HG02870 (cell line): Measurements from ENCODE around the gene NARS2.
"Not testable (repeated sequence)": the region's sequence is repeated elsewhere in the genome, so short reads cannot be mapped to it uniquely, and the experiment has no call there.

ENCODE experiments used
- ATAC-seq: cut with Tn5 transposase; IDR thresholded peaks from one replicate; pipeline ENCODE4 v1.9.1; 2021; ENCODE audit warnings: mild to moderate bottlenecking, moderate library complexity; ENCODE audit not compliant: unreplicated experiment

NARS2 gene

DNA sequence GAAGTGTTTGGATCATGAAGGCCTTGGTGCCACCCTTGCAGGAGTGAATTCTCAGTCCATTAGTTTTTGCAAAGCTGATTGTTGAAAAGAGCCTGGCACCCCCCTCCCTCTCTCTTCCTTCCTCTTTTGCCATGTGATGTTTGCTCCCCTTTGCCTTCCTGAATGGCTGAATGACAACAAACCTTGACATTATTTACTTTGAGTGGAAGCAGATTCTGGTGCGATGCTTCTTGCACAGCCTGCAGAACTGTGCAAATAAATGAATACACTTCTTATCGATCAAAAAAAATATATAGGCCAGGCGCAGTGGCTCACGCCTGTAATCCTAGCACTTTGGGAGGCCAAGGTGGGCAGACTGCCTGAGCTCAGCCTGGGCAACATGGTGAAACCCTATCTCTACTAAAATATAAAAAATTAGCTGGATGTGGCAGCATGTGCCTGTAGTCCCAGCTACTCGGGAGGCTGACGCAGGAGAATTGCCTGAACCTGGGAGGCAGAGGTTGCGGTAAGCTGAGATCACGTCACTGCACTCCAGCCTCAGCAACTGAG is 2.0 kb upstream of the NARS2 start:
- no peak for ATAC-seq

DNA sequence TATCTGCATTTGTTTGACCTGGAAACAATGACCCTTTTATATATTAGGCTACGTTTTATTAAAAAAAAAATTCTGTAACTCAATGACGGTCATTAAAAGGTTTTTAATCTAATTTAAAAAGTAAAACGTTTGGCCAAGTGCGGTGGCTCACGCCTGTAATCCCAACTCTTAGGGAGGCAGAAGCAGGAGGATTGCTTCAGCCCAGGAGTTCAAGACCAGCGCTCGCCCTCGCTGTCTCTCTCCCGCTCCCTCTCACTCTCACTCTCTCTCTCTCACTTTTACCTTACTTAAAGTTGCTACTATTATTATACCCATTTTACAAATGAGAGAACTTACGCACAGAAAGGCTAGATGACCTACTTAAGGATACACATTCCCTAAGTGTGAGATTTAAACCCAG is 814 bp upstream of the NARS2 start:
- no peak for ATAC-seq

DNA sequence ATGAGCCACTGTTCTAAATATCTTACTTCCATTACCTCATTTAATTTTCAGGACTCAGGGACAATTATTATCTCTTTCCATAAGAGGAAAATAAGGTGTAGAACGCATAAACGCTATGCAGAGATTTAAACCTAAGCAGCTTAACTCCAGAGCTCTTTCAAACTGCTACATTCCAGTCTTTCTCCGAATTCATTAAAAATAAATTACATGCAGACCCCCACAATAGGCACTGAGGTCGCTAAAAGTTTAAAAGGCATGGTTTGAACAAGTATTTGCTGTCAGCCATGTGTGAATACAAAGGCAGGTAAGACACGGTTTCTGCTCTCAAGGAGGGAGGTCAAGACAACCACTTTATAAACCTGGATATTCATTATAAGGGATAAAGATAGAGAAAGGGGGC is 983 bp downstream of the NARS2 start:
- ATAC-seq, result no peak

DNA sequence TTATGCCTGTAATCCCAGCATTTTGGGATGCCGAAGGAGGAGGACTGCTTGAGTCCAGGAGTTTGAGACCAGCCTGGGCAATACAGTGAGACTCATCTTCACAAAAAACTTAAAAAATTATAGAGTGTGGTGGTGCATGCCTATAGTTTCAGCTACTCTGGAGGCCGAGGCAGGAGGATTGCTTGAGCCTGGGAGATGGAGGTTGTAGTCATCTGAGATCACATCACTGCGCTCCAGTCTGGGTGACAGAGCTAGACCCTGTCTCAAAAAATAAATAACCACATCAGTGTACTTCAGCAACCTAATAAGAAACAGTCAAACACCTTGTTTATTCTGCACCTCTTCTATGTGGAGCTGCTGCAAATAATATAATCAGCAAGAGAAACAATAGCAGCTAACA is 1.4 kb downstream of the NARS2 start:
- no peak for ATAC-seq

DNA sequence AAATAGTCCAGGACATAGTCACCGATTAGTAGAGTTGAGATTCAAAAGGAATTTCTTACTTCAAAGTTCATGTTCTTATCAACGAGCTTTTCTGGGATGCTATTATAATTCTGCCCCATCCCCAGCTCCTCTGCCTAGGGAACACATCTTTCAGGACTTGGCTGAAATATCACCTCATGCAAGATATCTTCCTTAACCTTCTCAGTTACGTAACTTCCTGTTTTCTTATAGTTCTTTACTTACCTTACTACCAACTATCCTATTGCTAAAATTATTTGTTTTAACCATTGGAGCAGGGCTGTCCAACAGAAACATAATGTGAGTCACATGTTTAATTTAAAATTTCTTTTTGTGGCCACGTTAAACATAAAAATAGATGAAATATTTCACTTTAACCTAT is 2.3 kb downstream of the NARS2 start:
- ATAC-seq, result no peak

DNA sequence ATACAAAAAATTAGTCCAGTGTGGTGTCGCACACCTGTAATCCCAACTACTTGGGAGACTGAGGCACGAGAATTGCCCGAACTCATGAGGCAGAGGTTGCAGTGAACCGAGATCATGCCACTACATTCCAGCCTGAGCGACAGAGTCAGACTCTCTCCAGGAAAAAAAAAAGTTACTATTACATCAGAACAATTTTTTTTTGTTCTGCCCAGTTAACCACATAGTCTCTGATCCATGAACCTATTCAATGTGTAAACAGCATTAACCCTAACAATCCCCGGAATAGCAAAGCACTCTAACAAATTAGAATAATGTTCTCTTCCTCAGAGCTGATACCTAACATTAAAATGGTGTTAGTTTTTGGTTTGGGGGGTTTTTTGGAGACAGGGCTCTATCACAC is 4.6 kb downstream of the NARS2 start:
- ATAC-seq, result no peak

DNA sequence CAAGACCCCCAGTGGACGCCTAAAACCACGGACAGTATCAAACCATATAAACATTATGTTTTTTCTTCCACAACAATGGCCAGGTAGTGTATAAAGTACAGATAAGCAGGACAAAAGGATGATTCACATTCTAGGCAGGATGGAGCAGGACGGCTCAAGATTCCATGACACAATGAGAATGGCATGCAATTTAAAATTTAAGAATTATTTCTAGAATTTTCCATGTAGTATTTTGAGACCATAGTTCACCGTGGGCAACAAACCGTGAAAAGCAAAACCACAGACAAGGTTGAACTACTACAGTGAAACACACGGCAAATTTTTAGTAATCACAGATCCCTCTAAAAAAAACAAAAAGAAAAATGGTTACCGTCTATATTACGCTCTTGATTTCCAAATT is 7.5 kb downstream of the NARS2 start:
- no peak for ATAC-seq

DNA sequence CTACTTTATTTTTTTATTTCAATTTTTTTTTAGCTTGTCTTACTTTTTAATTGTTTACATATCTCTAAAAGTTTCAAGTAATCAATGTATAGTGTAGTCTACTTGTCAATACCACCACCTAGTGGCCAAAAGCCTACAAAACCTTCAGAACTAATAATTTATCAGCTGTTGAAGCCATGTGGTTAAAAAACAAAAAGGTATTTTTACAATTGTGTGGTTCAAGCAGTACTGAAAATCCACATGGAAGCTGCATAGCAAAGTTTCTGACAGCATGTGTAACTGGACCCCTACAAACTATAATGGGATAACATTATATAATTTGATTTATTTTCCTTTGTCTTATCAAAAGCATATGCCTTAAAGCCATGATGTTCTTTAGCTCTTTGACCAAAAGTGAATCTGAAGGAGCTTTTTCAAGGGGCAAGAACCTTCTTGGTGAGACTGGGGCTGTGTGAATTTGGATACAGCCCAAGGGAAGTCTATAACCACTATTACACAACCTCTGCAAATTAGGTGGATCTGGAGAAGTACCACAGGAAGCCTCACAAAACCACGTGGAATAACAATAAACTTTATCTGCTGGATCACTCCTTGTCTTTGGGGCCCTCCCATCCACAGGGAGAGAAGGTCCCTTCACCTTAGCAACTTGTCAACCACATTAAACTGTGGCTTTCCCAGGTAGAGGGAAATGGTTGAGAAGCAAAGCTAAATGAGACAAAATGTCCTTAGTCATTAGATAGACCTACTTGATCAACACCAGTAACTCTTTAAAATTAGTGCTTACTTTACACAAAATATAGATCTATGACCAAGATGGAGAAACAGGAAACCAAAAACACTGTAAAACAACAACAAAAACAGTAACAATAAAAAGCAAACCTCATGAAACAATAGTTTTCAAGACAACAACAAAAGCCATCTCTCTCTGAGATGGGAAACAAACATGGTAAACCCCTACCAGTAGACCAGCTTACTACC is 9.9 kb downstream of the NARS2 start:
- ATAC-seq, result no peak

DNA sequence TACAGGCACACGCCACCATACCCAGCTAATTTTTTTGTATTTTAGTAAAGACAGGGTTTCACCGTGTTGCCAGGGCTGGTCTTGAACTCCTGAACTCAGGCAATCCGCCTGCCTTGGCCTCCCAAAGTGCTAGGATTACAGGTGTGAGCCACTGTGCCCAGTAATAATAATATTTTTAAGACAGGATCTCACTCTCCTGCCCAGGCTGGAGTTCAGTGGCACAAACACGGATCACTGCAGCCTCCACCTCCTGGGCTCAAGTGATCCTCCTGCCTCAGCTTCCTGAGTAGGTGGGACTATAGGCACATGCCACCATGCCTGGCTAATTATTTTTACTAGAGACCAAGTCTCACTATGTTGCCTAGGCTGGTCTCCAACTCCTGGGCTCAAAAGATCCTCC is 10.6 kb downstream of the NARS2 start:
- ATAC-seq, result not testable (repeated sequence)

DNA sequence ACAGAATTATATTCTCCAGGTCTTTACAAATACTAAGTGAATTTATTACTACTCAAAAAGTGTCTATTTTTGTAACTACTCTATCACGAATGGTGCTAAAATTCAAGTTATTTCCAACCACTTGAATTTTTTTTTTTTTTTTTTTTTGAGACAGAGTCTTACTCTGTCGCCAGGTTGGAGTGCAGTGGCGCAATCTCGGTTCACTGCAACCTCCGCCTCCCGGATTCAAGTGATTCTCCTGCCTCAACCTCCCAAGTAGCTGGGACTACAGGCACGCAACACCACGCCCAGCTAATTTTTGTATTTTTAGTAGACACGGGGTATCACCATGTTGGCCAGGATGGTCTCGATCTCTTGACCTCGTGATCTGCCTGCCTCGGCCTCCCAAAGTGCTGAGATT is 11.6 kb downstream of the NARS2 start:
- not testable (repeated sequence) for ATAC-seq

DNA sequence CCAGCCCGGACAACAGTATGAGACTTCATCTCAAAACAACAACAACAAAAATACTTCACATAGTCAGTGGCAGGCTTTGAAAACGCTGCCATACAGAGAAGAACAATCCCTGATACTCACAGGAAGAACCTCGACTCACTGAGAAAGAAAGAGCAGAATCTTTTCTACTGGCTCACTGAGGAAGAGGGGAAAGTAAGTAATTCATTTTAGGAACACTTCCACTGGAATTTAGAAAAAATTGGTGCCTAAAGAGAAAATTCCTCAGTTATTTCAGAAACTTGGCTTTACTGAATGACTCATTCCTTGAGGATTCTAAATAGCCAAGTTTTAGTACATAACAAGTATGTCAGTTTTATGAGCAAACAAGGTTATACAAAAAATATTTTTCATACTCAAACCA is 12.3 kb downstream of the NARS2 start:
- no peak for ATAC-seq

DNA sequence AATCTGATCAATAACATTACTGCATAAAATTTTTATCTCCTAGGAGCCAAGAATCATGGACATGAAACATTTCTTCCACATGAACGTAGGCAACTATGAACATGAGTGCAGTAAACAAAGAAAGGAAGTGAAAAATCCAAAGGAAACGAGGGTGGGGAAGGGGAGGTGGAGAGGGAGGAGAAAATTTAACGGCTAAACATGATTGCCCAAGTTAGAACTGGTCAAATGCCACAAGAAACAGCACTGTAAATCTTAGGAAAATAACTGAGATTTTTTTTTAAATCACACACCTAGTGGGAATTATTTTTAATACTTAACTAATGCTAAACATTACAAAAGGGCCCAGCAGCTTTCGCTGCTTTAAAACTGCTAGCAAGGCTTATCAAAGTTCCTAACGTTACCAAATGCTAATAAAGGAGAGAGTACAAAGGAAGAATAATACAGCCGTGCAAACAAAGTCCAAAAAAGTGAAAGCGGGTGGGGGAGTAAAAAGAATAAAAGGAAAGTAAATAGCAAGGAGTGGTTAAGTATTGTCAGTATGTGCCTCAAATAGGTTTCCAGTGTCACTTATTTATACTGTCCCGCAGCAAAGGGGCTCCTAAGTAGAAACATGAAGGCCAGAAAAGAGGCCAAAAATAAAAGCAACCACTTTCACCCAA is 13.7 kb downstream of the NARS2 start:
- ATAC-seq, result no peak

DNA sequence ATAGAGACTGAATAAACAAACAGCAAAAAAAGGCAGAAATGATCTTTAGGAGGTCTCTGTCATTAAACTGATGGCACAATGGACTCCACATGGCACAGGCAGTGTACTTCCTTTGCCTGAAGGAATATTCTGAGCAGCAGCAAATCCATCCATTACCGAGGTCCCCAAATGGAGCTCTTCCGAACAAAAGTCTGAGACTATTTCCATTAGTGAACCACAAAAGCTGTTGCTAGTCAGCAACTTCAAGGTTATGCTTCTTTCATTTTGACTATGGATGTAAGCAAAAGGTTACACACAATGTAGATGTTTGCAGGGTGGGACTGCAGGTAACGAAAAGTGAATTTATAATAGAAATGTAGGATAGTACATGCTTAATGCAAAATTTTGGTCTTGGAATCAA is 14.5 kb downstream of the NARS2 start:
- ATAC-seq, result peak; percentile 78

DNA sequence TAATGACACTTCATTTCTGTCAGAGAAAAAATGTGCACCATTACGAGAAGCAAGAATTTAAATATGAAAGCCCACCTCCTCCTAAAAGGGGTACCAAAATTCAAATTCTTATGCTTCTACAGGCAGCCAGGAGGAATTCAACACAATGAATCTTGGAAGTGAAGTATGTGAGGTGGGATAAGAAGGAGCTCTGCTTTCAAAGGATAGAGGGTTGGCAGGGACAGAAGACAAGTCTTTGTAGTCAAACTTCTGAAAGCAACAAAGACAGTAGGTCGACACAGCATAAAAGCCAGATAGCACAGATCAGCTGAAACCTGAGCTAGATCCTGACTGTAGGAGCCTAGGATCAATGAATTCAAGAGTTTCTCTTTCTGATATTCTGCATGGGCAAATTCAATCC is 17.4 kb downstream of the NARS2 start:
- no peak for ATAC-seq

DNA sequence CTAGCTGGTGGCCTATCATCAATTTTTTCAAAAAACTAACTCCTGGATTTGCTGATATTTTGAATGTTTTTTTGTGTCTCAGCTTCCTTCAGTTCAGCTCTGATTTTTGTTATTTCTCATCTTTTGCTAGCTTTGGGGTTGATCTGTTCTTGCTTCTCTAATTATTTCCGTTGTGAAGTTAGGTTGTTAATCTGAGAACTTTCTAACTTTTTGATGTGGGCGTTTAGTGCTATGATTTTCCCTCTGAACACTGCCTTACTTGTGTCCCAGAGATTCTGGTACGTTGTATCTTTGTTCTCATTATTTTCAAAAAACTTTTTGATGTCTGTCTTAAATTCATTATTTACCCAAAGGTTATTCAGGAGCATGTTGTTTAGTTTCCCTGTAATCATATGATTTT is 19.1 kb downstream of the NARS2 start:
- no peak for ATAC-seq

DNA sequence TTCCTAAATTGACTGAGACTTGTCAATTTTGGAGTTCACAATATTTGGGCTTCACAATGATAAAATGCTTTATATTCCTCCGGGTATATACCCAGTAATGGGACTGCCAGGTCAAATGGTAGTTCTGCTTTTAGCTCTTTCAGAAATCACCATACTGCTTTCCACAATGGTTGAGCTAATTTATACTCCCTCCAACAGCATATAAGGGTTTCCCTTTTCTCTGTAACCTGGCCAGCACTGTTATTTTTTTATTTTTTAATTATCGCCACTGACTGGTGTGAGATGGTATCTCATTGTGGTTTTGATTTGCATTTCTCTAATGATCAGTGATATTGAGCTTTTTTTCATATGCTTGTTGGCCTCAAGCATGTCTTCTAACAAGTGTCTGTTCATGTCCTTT is 21.8 kb downstream of the NARS2 start:
- no peak for ATAC-seq

DNA sequence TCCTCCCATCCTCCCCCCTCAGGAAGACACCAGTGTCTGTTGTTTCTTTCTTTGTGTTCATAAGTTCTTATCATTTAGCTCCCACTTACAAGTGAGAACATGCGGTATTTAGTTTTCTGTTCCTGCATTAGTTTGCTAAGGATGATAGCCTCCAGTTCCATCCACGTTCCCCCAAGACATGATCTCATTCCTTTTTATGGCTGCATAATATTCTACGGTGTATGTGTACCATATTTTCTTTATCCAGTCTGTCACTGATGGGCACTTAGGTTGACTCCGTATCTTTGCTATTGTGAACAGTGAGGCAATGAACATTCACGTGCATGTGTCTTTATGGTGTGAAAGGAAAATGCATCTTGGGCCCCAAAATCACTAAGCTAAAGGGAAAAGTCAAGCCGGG is 22.5 kb downstream of the NARS2 start:
- ATAC-seq, result not testable (repeated sequence)

DNA sequence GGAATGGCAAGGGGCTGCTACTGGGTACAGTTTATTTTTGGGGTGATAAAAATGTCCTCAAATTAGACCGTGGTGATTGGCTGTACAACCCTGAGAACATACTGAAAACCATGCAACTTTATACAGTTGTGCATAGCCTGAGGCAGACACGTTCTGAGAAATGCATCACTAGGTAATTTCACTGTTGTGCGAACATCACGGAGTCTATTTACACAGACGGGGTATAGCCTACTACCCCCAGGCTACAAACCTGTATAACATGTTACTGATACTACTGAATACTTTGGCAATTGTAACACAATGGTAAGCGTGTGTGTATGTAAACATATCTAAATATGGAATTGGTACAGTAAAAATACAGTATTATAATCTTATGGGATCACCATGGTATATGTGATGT is 23.6 kb downstream of the NARS2 start:
- no peak for ATAC-seq

DNA sequence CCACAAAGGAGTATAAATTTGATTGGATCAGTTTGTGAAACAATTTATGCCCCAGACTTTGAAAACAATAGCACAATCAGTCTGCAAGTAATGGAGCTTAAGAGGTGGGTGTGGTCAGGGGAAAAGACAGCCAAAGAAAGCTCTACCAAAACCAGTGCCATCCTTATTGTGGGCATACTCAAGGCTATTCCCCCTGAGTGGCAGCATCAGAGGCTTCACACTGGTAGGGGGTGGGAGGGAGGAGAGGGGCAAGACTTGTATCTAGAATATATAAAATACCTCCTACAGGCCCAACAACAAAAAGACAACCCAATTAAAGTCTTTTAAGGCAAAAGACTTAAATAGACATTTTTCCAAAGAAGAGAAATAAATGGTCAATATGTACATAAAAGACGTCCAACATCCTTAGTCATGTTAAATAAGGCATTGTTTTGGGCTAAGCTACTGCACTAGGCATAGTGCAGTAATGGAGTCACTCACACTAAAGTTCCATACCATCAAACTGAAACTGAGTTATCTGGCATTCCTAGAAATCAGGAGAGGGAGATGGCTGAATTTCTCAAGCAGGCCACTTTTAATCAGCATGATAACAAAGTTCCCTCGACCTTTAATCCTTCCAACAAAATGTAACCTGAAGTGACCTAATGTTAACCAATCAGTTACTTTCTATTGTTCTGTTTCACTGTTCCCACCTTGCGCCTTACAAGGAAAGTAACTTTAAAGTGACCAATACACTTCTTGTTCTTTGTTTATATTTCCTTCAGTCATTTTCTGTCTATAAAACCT is 24.8 kb downstream of the NARS2 start:
- no peak for ATAC-seq

DNA sequence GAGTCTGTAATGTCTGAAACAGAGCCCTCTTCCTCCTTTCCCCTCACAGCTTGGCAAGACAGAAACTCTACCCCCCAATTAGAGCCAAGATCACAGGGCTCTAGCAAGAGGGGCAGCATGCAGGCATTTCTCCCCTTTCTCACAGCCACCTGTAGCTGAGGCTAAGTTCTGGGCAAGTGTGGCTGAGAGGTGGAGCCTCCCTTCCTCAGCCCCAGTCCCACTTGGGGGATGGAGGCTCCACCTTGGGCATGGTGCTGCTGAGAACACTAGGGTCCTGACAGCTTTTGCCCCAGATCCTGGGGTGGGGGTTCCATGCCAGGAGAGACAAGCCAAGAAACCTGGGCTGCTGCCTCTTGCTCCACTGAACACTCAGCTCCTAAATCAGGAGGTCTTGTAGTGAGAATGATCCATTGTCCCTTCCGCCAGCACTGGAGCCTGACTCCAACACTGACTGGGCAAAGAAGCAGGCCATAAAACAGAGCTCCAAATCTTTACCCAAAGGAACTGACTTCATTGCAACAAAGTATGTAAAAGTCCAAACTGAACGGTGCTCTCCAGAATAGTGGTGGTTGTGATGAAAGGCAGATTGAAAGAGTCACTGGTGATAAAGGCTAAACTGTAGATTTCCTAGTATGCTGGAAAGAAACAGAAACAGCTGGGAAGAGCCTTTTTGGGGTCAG is 25.6 kb downstream of the NARS2 start:
- no peak for ATAC-seq
